Left renal pelvis (tissue), 4 donors: ENCODE data around the gene KRTAP5-6. TPM values are rescaled to one million over a fixed set of nuclear protein-coding genes. Genes with fewer than 3 reads are reported as not detected.
"Not testable (repeated sequence)": the region's sequence is repeated elsewhere in the genome, so short reads cannot be mapped to it uniquely, and the experiment has no call there.

Source experiments
- DNase-seq, 4 donors: peaks; one replicate each; pipeline ENCODE4 v3.0.0-alpha.2; 2013; ENCODE audit warnings: low read depth in 4 of 4, low spot score in 3 of 4
- polyA plus RNA-seq, 4 donors: library from polyadenylated mRNA; unstranded; fragments of 120-200 nt; gene quantifications; one replicate each; pipeline ENCODE4 v1.2.1, GENCODE V29; 2013; ENCODE audit not compliant: insufficient read length in 4 of 4

KRTAP5-6 gene
- polyA plus RNA-seq, 4 donors, result not detected

DNA sequence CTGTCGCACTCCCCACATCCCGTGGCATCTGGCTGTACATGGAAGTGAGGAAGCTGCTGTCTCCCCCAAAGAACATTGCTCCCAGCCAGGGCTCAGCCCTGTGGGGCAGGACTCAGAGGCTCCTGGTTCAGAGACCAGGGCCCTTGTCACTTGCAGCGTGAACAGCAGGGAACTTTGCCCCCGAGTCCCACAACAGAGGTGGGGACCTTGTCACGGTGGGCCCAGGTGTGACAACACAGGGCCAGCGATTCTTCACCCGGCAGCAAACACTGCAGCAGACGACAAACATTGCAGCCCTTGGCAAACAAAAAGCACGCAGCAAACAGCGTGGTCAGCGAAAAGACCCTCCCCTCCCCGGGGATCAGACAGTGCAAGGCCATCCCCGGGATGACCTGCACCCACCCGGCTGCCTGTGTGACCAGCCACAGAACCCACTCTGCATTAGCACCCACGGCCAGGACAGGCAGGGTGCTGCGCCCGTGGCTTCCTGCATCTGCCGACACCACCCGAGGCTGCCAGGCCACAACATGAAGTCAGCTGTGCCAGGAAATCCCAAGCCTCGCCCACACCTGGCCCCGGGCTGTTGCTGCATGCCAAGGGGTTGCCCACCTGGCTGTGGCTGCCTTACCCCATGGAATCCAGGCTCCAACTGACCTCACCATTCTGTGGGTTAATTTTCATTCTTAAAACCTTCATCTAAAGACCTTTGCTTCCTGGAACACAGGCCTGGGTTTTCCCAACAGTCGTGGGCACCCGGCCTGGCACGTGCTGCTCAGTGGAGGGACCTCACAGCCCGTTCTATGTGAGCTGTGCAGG lies 35.3 kb upstream of the KRTAP5-6 start:
- not testable (repeated sequence) for DNase-seq

DNA sequence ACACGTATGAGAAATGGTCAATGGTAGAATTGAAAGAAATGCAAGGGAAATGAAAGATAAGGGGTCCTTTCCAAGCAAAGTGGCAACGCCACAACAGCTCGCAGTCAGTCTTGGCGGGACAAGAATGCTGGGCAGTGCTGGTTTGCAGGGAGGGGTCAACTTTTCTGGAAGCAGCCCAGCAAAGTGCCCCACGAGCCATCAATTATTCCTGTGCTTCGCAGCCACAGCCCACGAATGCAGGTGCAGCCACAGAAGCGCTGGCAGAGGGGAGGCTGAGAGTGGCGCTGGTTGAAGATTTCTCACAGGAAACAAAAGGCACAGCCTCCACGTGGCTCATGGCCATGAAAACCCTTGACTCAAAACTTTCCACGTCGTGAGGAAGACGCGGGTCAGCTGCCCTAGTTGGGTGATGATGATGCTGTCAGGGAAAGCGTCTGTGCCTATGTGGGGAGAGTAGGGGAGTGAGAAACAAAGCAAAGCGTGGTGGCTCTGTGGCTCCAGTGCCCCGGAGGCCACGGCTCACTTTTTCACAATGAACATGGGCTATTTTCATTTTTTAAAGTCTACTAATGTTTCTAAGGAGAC lies 34.2 kb upstream of the KRTAP5-6 start:
- not testable (repeated sequence) for DNase-seq

DNA sequence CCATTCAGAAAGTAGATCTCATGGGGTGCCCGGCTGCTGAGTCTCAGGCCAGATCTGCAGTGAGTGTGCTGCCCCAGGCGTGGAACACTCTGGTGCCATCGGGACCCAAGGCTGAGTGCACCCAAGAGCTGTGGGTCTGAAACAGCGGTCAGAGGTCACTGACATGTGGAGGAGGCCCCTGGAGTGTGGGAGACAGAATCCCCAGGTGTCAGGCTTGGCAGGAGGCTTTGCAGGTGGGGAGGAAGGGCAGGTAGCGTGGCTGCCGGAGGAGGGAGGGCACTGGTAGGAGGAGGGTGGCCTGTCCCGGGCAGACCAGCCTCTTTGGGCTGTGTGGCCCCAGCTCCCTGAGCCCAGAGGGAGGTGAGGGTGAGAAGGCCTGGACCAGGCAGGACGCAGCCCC lies 31.7 kb upstream of the KRTAP5-6 start:
- DNase-seq, result no peak

GRCh38 chr11:1667121-1667850 lies 29.7 kb upstream of the KRTAP5-6 start:
- no peak for DNase-seq

- peak in 3 of 4 donors; percentile 56 to 64 (median 63) for DNase-seq
These were observed 29.1 kb upstream of the KRTAP5-6 start for GRCh38 chr11:1667906-1668305.

DNA sequence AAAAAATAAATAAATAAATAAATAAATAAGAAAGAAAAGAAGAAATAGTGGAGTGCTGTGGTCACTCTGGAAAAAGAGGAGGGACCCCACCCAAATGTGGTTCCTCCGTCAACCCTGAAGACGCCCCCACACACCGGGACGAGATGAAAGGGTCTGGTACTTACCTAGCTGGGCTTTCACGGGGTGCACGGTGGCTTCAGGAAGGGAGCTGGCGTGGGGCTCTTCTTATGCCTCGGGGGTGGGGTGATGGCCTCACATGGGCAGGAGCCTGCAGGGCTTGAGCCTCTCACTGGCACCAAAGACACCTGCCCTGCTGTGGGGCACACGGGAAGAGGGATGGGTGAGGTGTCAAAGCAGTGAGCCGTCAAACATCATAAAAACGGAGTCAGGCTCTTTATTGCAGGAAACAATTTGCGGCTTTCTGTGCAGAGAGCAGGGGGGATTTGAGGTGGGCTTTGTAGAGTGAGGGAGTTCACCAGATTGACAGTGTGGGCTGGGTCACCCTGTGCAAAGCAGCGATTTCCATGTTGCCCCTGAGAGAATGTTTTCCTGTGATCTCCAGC lies 28.0 kb upstream of the KRTAP5-6 start:
- no peak for DNase-seq

DNA sequence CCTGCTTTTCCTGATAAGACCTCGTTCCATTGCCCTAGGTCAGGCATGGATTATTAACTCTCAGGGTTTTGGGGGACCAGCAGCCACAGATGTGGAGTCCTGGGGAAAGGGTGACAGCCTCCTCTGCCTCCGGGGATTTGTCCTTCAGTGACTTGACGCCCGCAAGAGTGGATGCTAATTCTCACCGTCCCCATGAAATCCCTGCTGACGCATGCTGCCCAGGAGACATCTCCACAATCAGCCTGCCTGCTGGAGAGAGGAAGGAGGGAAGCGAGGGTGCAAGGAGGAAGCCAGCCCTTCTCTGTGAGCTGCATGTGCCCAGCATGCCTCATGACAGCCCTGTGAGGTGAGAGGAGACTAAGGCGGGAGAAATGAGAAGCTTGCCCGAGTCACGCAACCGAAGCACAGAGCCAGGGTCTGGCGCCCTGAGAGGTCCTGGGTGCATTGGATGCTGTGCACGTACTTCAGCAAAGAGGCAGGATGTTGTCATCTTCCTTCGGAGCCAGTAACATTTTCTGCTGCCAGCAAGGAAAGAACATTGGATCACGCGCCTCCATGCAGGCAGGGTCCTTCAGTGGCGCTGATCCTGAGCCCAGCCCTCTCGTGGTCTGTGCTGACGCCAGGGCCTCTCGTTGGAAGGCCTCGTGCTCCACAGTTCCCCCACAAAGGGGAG lies 27.3 kb upstream of the KRTAP5-6 start:
- DNase-seq, result no peak

DNA sequence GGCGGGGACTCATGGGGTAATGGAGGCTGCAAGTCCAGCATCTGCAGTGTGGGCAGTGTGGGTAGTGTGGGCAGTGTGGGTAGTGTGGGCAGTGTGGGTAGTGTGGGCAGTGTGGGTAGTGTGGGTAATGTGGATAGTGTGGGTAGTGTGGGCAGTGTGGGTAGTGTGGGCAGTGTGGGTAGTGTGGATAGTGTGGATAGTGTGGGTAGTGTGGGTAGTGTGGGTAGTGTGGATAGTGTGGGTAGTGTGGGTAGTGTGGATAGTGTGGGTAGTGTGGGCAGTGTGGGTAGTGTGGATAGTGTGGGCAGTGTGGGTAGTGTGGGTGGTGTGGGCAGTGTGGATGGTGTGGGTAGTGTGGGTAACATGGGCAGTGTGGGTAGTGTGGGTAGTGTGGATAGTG lies 26.5 kb upstream of the KRTAP5-6 start:
- DNase-seq, result not testable (repeated sequence)

GRCh38 chr11:1670905-1671371 lies 26.1 kb upstream of the KRTAP5-6 start:
- no peak for DNase-seq

- DNase-seq, result no peak
These were observed 25.3 kb upstream of the KRTAP5-6 start for GRCh38 chr11:1671658-1672057.

- no peak for DNase-seq
These were observed 24.2 kb upstream of the KRTAP5-6 start for GRCh38 chr11:1672613-1673350.

GRCh38 chr11:1673446-1674172 lies 23.4 kb upstream of the KRTAP5-6 start:
- DNase-seq, result no peak

DNA sequence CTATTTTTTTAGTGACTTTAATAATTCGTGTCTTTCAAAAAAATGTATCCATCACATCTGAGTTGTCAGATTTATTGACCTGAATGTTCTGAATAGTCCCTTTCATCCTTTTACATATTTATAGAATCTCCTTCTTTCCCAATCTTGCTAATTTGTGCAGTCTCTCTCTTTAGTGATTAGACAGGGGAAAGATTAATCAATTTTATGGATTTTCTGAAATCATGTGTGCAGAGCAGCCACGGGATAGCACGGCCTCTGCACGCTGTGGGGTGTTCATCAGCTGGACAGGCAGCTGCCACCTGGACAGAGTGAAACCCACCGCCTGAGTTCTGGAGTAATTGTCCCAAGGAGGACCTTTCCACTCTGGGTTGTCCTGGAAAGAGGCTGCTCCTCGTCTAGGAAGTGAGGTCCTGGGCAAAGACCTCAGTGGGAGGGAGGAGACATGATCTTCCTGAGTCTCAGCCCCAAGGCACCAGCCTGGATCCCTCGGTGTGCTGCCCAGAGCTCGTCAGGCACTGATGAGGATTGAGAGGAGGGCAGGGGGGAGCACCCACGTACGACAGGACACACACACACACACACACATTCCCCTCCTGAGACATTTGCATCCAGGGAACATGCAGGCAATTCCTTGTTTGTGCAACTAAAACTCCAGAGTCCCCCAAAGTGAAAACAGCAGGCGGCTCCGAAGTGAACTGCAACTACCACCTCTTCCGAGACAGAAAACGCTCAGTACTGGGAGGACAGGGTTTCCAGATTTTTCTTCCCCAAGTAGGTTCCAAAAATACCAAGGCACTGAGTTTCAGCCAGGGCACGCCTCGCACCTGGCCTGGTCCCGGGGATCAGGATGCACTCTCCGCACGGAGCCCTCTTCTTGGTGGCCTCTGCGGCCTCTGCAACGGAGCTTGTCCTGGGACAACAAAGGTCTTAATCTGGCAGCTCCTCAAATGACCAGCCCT lies 22.5 kb upstream of the KRTAP5-6 start:
- DNase-seq, result no peak

DNA sequence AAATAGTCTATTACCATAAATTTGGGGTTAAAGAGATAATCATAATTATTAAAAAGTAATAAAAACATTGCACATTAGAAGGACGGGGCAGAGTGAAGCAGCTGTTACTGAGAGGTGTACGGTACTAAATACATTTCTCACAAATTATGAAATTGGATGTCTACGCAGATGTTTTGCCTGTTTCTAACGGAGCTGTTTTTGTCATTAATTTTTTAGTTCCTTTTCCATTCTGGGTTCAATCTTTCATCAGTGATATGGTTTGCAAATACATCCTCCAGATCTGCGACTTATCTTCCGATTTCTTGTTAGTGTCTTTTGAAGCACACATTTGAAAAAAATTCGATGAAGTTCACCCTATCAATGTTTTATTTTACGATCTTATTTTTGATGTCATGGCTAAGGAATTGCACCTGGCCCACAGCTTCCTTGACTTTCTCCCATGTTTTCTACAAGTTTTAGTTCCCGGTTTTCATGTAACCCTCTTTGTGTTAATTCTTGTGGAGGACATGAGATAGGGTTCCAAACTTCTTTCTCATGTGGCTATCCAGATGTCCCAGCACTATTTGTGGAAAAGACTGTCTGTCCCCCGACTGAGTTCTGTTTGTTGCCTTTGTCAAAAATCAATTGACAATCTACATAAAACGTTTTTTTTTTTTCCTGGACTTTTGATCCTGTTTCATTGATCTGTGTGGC lies 21.3 kb upstream of the KRTAP5-6 start:
- DNase-seq, result no peak

DNA sequence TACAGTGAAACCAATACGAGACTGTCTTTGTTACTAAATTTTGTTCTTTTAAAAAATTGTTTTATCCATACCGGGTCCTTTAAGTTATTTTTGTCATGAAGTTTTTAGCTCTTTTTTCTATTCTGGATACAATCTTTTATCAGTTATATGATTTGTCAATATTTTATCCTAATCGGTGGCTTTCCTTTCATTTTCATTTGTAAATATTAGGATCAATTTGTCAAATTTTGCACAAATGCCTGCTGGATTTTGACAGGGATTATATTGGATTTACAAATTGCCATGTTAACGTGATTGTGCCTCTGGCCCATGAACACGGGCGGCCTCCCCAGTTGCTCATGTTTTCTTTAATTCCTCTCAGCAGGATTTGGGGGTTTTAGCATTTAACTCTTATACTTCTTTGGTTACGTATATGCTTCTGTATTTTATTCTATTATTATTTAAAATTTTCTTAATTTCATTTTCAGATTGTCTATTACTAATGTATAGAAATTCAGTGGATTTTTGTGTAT lies 20.7 kb upstream of the KRTAP5-6 start:
- DNase-seq, result no peak

DNA sequence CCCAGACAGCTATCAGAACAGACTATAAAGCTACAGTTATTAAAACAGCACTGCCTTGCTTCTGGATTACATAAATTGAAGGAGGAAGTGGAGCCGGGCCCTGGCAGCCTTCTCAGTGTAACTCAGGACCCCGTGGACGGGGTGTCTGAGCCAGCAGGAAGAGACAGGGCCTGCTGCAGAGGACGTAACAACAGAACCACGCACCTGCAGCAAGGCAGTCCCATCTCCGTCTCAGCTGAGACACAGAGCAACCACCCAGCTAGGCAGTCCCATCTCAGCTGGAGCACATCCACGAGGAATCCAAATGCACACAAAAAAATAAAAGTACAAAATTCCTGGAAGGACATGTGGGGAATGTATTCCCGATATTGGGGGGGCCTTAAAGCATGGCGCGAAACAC lies 17.1 kb upstream of the KRTAP5-6 start:
- no peak for DNase-seq

GRCh38 chr11:1682225-1682905 lies 14.6 kb upstream of the KRTAP5-6 start:
- DNase-seq, result no peak
